Heart right ventricle (tissue), 16 donors: ENCODE measurements around the gene SUPT4H1. TPM values are rescaled to one million over a fixed set of nuclear protein-coding genes. Genes with fewer than 3 reads are reported as not detected.

Experiments used
- ATAC-seq, 8 donors: fragments of 200-7000 bp; cut with Tn5 transposase; one replicate each; pipeline ENCODE4 v1.9.1; 2020; ENCODE audit warnings: mild to moderate bottlenecking in 8 of 8, moderate library complexity in 8 of 8, moderate number of reproducible peaks in 1 of 8
- DNase-seq, 2 donors: peaks; one replicate each; pipeline ENCODE4 v3.0.0-alpha.2; 2020
- H3K27ac ChIP-seq, 10 donors: fragments of 200-600 bp; sonication (generic) in 2 of 10; one replicate each; pipeline versions ENCODE4 v1.5.0 to v1.8.0; 2020 to 2022; ENCODE audit warnings: mild to moderate bottlenecking in 3 of 10
- H3K27me3 ChIP-seq, 7 donors: fragments of 200-600 bp; one replicate each; pipeline ENCODE4 v1.8.0; 2021 to 2022; ENCODE audit warnings: mild to moderate bottlenecking in 2 of 7
- H3K36me3 ChIP-seq, 9 donors: fragments of 200-600 bp; sonication (generic) in 1 of 9; one replicate each; pipeline versions ENCODE4 v1.5.0 to v1.8.0; 2020 to 2022; ENCODE audit warnings: mild to moderate bottlenecking in 2 of 9
- H3K4me1 ChIP-seq, 9 donors: fragments of 200-600 bp; sonication (generic) in 1 of 9; one replicate each; pipeline versions ENCODE4 v1.5.0 to v1.8.0; 2020 to 2022; ENCODE audit warnings: mild to moderate bottlenecking in 4 of 9
- H3K4me3 ChIP-seq, 10 donors: fragments of 200-600 bp; sonication (generic) in 2 of 10; one replicate each; pipeline versions ENCODE4 v1.5.0 to v1.8.0; 2020 to 2022; ENCODE audit warnings: mild to moderate bottlenecking in 7 of 10, moderate library complexity in 2 of 10
- H3K9me3 ChIP-seq, 11 donors: fragments of 200-600 bp in 10 of 11; sonication (generic) in 2 of 11; one replicate each; pipeline versions ENCODE4 v1.5.0 to v1.8.0; 2013 to 2022; ENCODE audit warnings: mild to moderate bottlenecking in 2 of 11, control low read depth in 1 of 11, moderate library complexity in 1 of 11
- WGBS, 2 donors: extraction: QIAGEN DNeasy Blood & Tissue Kit; methylation state at CpG; one replicate each; pipeline ENCODE4 v1.1.7; 2013; ENCODE audit warnings: inconsistent platforms in 1 of 2; 5-methylcytosine and 5-hydroxymethylcytosine counted together
- intact Hi-C, 10 donors: fragments of 100-400 bp; cut with DNase I; formaldehyde crosslinking; loops; one replicate each; pipeline versions ENCODE4 v1.11.1 to v1.14.2; 2022
- polyA plus RNA-seq, 2 donors: library from polyadenylated mRNA; stranded (reverse); fragments of 200-250 nt; gene quantifications; one replicate each; pipeline ENCODE4 v1.2.3, GENCODE V29; 2013
- total RNA-seq, 10 donors: library from RNA; stranded (reverse); fragmentation: NEBNext Ultra II Directional in 3 of 10; extraction: Animal tissue kit (Norgen Biotek cat#: 25700) in 3 of 10; gene quantifications; one replicate each; pipeline versions ENCODE4 v1.2.1 to v1.2.4, GENCODE V29; 2021 to 2023
- TF ChIP-seq, protein P1 (sequence below), 9 donors: fragments of 200-600 bp; sonication (generic) in 2 of 9; IDR thresholded peaks; one replicate each; pipeline versions ENCODE4 v1.5.0 to v1.8.0; 2021 to 2022; ENCODE audit warnings: antibody characterized with exemption in 9 of 9, mild to moderate bottlenecking in 5 of 9, moderate library complexity in 1 of 9
- donor health status: Arrhythmogenic right ventricular cardiomyopathy.
- donor health status: ischemic (EF 13 %, LVEDD 7.1; RV severe dilation, severe dysfunction).
- donor health status: healthy with polysubstance abuse.
- donor health status: DM: no; HTN: yes; CAD: no.
- donor health status: DM: no; HTN: no; CAD: no.
- donor health status: ischemic (EF 25% LVEDD 6.9; RV normal size, moderate dysfunction).
- donor health status: ischemic (EF 25% LVEDD 5.7; RV mildly dilated, moderate dysfunction).
- donor health status: healthy.
- donor health status: DM: yes; HTN: yes; CAD: no.
- donor health status: Ischemic cardiomyopathy.
- donor health status: ischemic (EF 35%, LVEDD 5.7; RV mildly dilated, moderate dysfunction).
- donor health status: nonischemic (EF 11% LVEDD 7.7; RV severe dilation, severe dysfunction).
- donor health status: DM: yes; HTN: yes; CAD: no.
- donor health status: PGD.
- donor health status: ischemic (EF 29% LVEDD 5.4; RV normal size, mild dysfunction).
- donor health status: nonischemic (EF 23%, LVEDD 6.1; RV moderate dilation, normal function).

The SUPT4H1 gene
- total and polyA plus RNA-seq, 12 donors = 38.0 to 95.0 (median 59.8) TPM

DNA sequence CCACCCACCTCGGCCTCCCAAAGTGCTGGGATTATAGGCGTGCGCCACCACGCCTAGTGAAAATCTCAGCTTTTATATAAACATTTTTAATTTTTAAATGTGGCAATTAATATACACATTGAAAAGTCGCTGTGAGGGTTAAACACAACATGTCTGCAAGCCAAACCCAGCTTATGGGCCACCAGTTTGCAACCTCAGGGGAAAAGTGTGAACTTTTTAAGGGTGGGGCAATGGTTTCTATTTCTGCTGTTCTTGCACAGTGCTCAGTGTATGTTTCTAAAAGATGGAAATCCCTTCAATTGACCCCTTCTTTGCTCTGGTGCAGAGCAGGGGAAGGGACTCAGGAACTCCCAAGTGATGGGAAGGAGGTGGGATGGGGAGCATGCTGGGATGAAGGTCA is 18.3 kb upstream of the SUPT4H1 start:
- no peaks in the 10 kb centered on the region for H3K27me3 ChIP-seq
- no peak for ATAC-seq
- 93 to 95% methylated on average over 5 of the region's 5 CpGs for WGBS, 2 donors
- H3K9me3 ChIP-seq = no peaks in the 10 kb centered on the region
- TF ChIP-seq, protein P1, sequence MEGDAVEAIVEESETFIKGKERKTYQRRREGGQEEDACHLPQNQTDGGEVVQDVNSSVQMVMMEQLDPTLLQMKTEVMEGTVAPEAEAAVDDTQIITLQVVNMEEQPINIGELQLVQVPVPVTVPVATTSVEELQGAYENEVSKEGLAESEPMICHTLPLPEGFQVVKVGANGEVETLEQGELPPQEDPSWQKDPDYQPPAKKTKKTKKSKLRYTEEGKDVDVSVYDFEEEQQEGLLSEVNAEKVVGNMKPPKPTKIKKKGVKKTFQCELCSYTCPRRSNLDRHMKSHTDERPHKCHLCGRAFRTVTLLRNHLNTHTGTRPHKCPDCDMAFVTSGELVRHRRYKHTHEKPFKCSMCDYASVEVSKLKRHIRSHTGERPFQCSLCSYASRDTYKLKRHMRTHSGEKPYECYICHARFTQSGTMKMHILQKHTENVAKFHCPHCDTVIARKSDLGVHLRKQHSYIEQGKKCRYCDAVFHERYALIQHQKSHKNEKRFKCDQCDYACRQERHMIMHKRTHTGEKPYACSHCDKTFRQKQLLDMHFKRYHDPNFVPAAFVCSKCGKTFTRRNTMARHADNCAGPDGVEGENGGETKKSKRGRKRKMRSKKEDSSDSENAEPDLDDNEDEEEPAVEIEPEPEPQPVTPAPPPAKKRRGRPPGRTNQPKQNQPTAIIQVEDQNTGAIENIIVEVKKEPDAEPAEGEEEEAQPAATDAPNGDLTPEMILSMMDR (IDR thresholded peaks at IDR 0.05) = no peak
- H3K27ac ChIP-seq = no peak overlapping the region
- intact Hi-C loops = no loop called here
- H3K36me3 ChIP-seq = no peaks in the 10 kb centered on the region
- no peak for DNase-seq
- peaks cover 0 to 4% (median 0%) of the 10 kb centered on the region in 9 donors for H3K4me1 ChIP-seq
- no peak overlapping the region for H3K4me3 ChIP-seq

DNA sequence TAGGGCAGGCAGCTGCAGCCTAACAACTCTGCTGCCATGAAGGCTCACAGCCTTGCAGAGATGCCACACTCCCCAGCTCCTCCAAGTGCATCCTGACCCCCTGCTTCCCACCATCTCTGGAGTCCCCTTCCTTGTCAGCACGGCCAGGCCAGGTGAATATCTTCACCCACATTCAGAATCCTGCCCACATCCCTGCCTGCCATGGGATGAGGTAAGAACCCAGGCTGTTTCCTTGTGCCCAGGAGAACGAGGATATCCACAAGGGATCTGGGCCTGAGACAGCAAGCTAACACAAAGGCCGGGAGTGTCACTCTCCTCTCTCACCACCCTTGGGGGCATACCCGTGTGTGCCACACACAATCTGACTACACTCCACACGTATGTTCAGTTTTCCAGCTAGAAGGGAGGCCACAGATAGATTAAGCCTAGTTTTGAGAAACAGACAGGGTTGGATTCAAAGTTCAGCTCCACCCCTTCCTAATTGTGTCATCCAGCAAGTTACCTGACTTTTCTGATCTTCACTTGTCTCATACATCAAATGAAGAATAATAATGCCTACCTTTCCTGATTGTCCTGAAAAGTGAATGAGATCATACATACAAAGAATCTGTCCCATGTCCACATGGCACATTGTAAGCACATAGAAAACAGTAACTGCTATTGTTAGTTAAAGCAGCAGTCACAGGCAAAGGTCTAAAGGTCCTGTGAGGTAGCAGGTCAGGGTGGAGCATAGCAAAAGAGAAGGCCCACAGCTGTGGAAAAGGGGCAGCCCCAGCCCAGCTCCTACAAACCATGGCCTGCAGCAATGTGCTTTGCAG is 17.4 kb upstream of the SUPT4H1 start:
- Histone ChIP-seq H3K4me3 (no peak overlapping the region), H3K36me3 (no peaks in the 10 kb centered on the region), H3K9me3 (no peaks in the 10 kb centered on the region), H3K27ac (no peak overlapping the region), H3K27me3 (no peaks in the 10 kb centered on the region), H3K4me1 (peaks cover 0 to 4% (median 0%) of the 10 kb centered on the region in 9 donors)
- ATAC-seq (no peak), DNase-seq (no peak)
- WGBS, 2 donors = 64 to 66% methylated on average over 5 of the region's 5 CpGs
- TF ChIP-seq, protein P1 (IDR thresholded peaks at IDR 0.05) = no peak
- intact Hi-C loops = no loop called here

DNA sequence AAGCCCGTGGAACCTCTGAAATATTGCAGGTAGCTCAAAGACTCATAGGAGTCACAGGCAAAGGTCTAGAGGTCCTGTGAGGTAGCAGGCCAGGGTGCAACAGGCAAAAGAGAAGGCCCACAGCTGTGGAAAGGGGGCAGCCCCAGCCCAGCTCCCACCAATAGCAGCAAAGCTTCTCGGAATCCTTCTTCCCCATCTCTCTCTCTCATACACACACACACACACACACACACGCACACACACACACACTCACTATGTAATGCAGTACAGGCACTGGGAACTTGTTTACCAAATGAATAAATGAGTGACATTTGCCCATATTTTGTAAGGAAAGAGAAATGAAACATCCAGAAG is 16.8 kb upstream of the SUPT4H1 start:
- TF ChIP-seq, protein P1 (IDR thresholded peaks at IDR 0.05) = no peak
- H3K36me3 ChIP-seq = no peaks in the 10 kb centered on the region
- no peak overlapping the region for H3K4me3 ChIP-seq
- ATAC-seq (no peak), DNase-seq (no peak)
- intact Hi-C loops = no loop called here
- 72 to 79% methylated on average over 3 of the region's 3 CpGs for WGBS, 2 donors
- no peaks in the 10 kb centered on the region for H3K9me3 ChIP-seq
- H3K27me3 ChIP-seq = no peaks in the 10 kb centered on the region
- no peak overlapping the region for H3K27ac ChIP-seq
- peaks cover 0 to 4% (median 0%) of the 10 kb centered on the region in 9 donors for H3K4me1 ChIP-seq

DNA sequence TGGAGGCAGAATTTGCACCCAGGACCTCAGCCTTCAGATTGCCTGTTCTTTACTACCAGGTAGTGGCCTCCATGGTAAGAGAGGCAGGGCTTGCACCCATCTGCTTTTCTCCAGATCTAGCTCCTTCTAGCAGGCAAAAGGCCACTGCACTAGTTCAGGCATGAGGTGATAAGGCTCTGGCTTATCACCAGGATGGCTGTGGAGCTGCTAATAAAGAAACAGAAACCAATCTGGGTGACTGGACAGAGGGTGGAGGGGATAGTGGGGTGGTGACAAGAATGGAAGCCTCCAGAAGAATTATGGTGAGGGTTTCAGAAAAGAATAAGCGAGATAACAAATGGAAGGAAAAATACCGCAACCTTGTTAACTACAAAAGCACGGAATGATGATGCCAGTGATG is 15.5 kb upstream of the SUPT4H1 start:
- Histone ChIP-seq H3K4me3 (no peak overlapping the region), H3K4me1 (peaks cover 0 to 4% (median 0%) of the 10 kb centered on the region in 9 donors), H3K27ac (no peak overlapping the region), H3K36me3 (no peaks in the 10 kb centered on the region), H3K27me3 (peaks cover 0 to 9% (median 0%) of the 10 kb centered on the region in 7 donors), H3K9me3 (no peaks in the 10 kb centered on the region)
- intact Hi-C loops = no loop called here
- ATAC-seq (no peak), DNase-seq (no peak)
- WGBS, 2 donors = 74 to 83% methylated on average over 3 of the region's 3 CpGs
- TF ChIP-seq, protein P1 (IDR thresholded peaks at IDR 0.05) = no peak
